IMR-90 (cell line): ENCODE results near the gene BCAS3. TPM values are rescaled to one million over a fixed set of nuclear protein-coding genes. Genes with fewer than 3 reads are reported as not detected.

Experiments used
- ATAC-seq: fragments of 200-7000 bp; cut with Tn5 transposase; 2 replicates; pipeline ENCODE4 v1.9.1; 2020; ENCODE audit warnings: low read depth, mild to moderate bottlenecking, moderate library complexity
- BruUV-seq: library from RNA; stranded (reverse); fragments of 400-500 nt; replicated peaks from 2 replicates; lab custom pipeline; 2021; lab: Mats Ljungman, UMichigan
- CTCF ChIA-PET: fragments of 300-600 bp; formaldehyde crosslinking; extraction: SDS; loops from one replicate; lab custom pipeline; 2021; ENCODE audit warnings: antibody characterized with exemption; lab: Yijun Ruan, JAX
- POLR2A ChIA-PET: fragments of 300-600 bp; sonication (Branson Sonifier 250); formaldehyde crosslinking; loops from one replicate; lab custom pipeline; 2022; ENCODE audit warnings: antibody characterized with exemption; ENCODE audit not compliant: unreplicated experiment; lab: Charles Lee
- DNase-seq: peaks from one replicate; pipeline ENCODE4 v3.0.0; 2013
- H2AFZ ChIP-seq: replicated peaks from 2 replicates; pipeline ENCODE3; 2013; ENCODE audit warnings: low read length, mild to moderate bottlenecking; ENCODE audit not compliant: poor library complexity
- H2AK5ac ChIP-seq: 2 replicates; pipeline ENCODE4 v1.6.1; 2013; ENCODE audit warnings: low read depth, low read length, inconsistent platforms
- H2AK9ac ChIP-seq: replicated peaks from 2 replicates; pipeline ENCODE3; 2013; ENCODE audit warnings: mild to moderate bottlenecking, low read depth, low read length, moderate library complexity; ENCODE audit not compliant: poor library complexity
- H2BK120ac ChIP-seq: 2 replicates; pipeline ENCODE4 v1.6.1; 2013; ENCODE audit warnings: low read depth, low read length, inconsistent platforms
- H2BK15ac ChIP-seq: 3 replicates; pipeline ENCODE4 v1.6.1; 2013; ENCODE audit warnings: low read depth, low read length, inconsistent platforms
- H2BK20ac ChIP-seq: 2 replicates; pipeline ENCODE4 v1.6.1; 2013; ENCODE audit warnings: low read depth, mild to moderate bottlenecking, inconsistent platforms, low read length, moderate library complexity
- H2BK5ac ChIP-seq: 2 replicates; pipeline ENCODE4 v1.6.1; 2013; ENCODE audit warnings: mild to moderate bottlenecking, low read depth, low read length, inconsistent platforms; ENCODE audit not compliant: poor library complexity, severe bottlenecking
- H3K14ac ChIP-seq: replicated peaks from 2 replicates; pipeline ENCODE4 v1.6.1; 2013; ENCODE audit warnings: low read depth, low read length, inconsistent platforms
- H3K18ac ChIP-seq: 2 replicates; pipeline ENCODE4 v1.6.1; 2013; ENCODE audit warnings: low read depth, low read length, control low read depth
- H3K23ac ChIP-seq: 2 replicates; pipeline ENCODE4 v1.6.1; 2013; ENCODE audit warnings: low read depth, low read length, inconsistent platforms
- H3K27ac ChIP-seq: 2 replicates; pipeline ENCODE4 v1.5.1; 2013; ENCODE audit warnings: mild to moderate bottlenecking, control low read depth, low read length; ENCODE audit not compliant: insufficient read depth
- H3K27me3 ChIP-seq: 2 replicates; pipeline ENCODE4 v1.6.1; 2013; ENCODE audit warnings: low read length; ENCODE audit not compliant: control insufficient read depth, insufficient read depth
- H3K36me3 ChIP-seq: 2 replicates; pipeline ENCODE4 v1.6.1; 2013; ENCODE audit warnings: low read length, mixed read lengths; ENCODE audit not compliant: control insufficient read depth, insufficient read depth
- H3K4ac ChIP-seq: 2 replicates; pipeline ENCODE4 v1.6.1; 2013; ENCODE audit warnings: low read depth, low read length, inconsistent platforms
- H3K4me1 ChIP-seq: 2 replicates; pipeline ENCODE4 v1.6.1; 2013; ENCODE audit warnings: low read length, mixed read lengths; ENCODE audit not compliant: control insufficient read depth, insufficient read depth
- H3K4me2 ChIP-seq: 2 replicates; pipeline ENCODE4 v1.6.1; 2013; ENCODE audit warnings: low read depth, mild to moderate bottlenecking, control low read depth, low read length, moderate library complexity
- H3K4me3 ChIP-seq: 2 replicates; pipeline ENCODE4 v1.5.1; 2013; ENCODE audit warnings: low read depth, mild to moderate bottlenecking, control low read depth, low read length, moderate library complexity; ENCODE audit not compliant: insufficient read depth
- H3K56ac ChIP-seq: 2 replicates; pipeline ENCODE4 v1.6.1; 2013; ENCODE audit warnings: low read length, inconsistent platforms; ENCODE audit not compliant: insufficient read depth; ENCODE audit errors: extremely low read depth
- H3K79me1 ChIP-seq, 2 experiments: 2 replicates each; pipeline ENCODE4 v1.6.1; 2013; ENCODE audit warnings: low read length in 2 of 2, inconsistent platforms in 1 of 2, low read depth in 1 of 2
- H3K9ac ChIP-seq: 2 replicates; pipeline ENCODE4 v1.6.1; 2013; ENCODE audit warnings: low read depth, low read length, control low read depth
- H3K9me1 ChIP-seq: 2 replicates; pipeline ENCODE4 v1.6.1; 2013; ENCODE audit warnings: low read length, inconsistent platforms; ENCODE audit not compliant: insufficient read depth
- H3K9me3 ChIP-seq: 2 replicates; pipeline ENCODE4 v1.6.1; 2013; ENCODE audit warnings: low read length; ENCODE audit not compliant: control insufficient read depth, insufficient read depth
- H4K20me1 ChIP-seq: 2 replicates; pipeline ENCODE4 v1.6.1; 2013; ENCODE audit warnings: low read length, inconsistent platforms; ENCODE audit not compliant: insufficient read depth
- H4K5ac ChIP-seq: 2 replicates; pipeline ENCODE4 v1.6.1; 2013; ENCODE audit warnings: mild to moderate bottlenecking, low read depth, low read length, control low read depth
- H4K8ac ChIP-seq, 2 experiments: 2 replicates each; pipeline ENCODE4 v1.6.1; 2013; ENCODE audit warnings: low read depth in 2 of 2, low read length in 2 of 2, control low read depth in 1 of 2, inconsistent platforms in 1 of 2
- H4K91ac ChIP-seq: 2 replicates; pipeline ENCODE4 v1.6.1; 2013; ENCODE audit warnings: low read depth, low read length, inconsistent platforms; ENCODE audit not compliant: insufficient read depth
- BHLHE40 ChIP-seq: fragments of 150-350 bp; IDR thresholded peaks from 2 replicates; pipeline ENCODE4 v1.6.1; 2016; ENCODE audit warnings: mild to moderate bottlenecking, low read depth, low read length
- CEBPB ChIP-seq: IDR thresholded peaks from 2 replicates; pipeline ENCODE4 v1.6.1; 2012; ENCODE audit warnings: low read depth, low read length, improper control_type of control experiment
- CTCF ChIP-seq: conservative IDR thresholded peaks from 2 replicates; pipeline ENCODE4 v1.5.1; 2012; ENCODE audit warnings: mild to moderate bottlenecking, low read depth, low read length, improper control_type of control experiment
- MAFK ChIP-seq: IDR thresholded peaks from 2 replicates; pipeline ENCODE4 v1.6.1; 2012; ENCODE audit warnings: low read depth, low read length, improper control_type of control experiment
- MAZ ChIP-seq: IDR thresholded peaks from 2 replicates; pipeline ENCODE4 v1.6.1; 2012; ENCODE audit warnings: low read depth, mild to moderate bottlenecking, low read length, improper control_type of control experiment, moderate library complexity, borderline replicate concordance
- NFE2L2 ChIP-seq: fragments of 150-350 bp; IDR thresholded peaks from 2 replicates; pipeline ENCODE4 v1.6.1; 2016; ENCODE audit warnings: low read depth, mild to moderate bottlenecking, low read length
- RCOR1 ChIP-seq: IDR thresholded peaks from 2 replicates; pipeline ENCODE4 v1.6.1; 2012; ENCODE audit warnings: mild to moderate bottlenecking, low read length, improper control_type of control experiment; ENCODE audit not compliant: insufficient replicate concordance
- dilution Hi-C: fragments of 300-500 bp; cut with HindIII; formaldehyde crosslinking; loops from one replicate; pipeline ENCODE4 v1.14.3; 2018; ENCODE audit warnings: low sequenced_read_pairs; ENCODE audit not compliant: unreplicated experiment
- in situ Hi-C: fragments of 300-500 bp; cut with MboI; formaldehyde crosslinking; loops from 3 replicates; pipeline ENCODE4 v1.14.3; 2019; ENCODE audit warnings: low sequenced_read_pairs, inconsistent platforms, mixed read lengths
- intact Hi-C: fragments of 100-400 bp; cut with micrococcal nuclease; formaldehyde crosslinking; loops from 2 replicates; pipeline ENCODE4 v1.10.0; 2022
- polyA plus RNA-seq, 3 experiments: library from polyadenylated mRNA; depleted of rRNA; stranded (reverse); fragments of >200 nt; gene quantifications; 2 replicates each; pipeline ENCODE4 v1.2.3, GENCODE V29; 2012; ENCODE audit warnings: low replicate concordance in 1 of 3
- total RNA-seq: library from RNA; depleted of rRNA; stranded (reverse); fragments of >200 nt; gene quantifications from 2 replicates; pipeline ENCODE4 v1.2.3, GENCODE V29; 2012
- TF ChIP-seq, protein P1 (sequence below): fragments of 150-350 bp; IDR thresholded peaks from 2 replicates; pipeline ENCODE4 v1.6.1; 2016; ENCODE audit warnings: low read depth, mild to moderate bottlenecking, low read length, moderate library complexity, borderline replicate concordance

The BCAS3 gene
- total and polyA plus RNA-seq, 2 of the 4 experiments (the other 2 are of a cell fraction), result 6.3 to 27.1 TPM

DNA sequence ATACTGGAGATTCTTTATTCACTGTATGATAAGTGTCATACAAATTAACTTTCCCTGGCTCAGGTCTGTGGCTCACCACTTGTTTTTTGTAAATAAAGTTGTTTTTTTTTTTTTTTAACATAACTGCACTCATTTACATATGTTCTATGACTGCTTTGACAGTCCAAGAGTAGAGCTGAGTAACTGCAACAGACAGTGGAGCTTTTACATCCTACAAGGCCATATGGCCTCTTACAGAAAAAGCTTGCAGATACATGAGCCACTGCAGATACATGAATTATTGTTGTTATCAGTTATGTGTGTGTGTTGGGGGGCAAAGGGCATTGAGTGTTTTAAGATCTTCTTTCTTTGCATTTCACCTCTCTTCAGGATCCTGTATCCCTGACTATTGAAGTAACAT lies 311.7 kb downstream of the BCAS3 start:
- Histone ChIP-seq H4K20me1 (no peaks in the 10 kb centered on the region), H2BK5ac (no peak overlapping the region), H4K5ac (no peak overlapping the region), H3K27me3 (no peaks in the 10 kb centered on the region), H2AK5ac (no peak overlapping the region), H3K4me2 (no peak overlapping the region), H2BK120ac (no peak overlapping the region), H3K9me1 (peaks cover 2% of the 10 kb centered on the region; the same call in 1 of the 2 replicates), H3K14ac (no peak overlapping the region), H3K9me3 (no peaks in the 10 kb centered on the region), H3K56ac (no peak overlapping the region), H4K8ac (no peak overlapping the region), H3K4me3 (no peak overlapping the region), H3K36me3 (no peaks in the 10 kb centered on the region), H3K79me1 (no peaks in the 10 kb centered on the region), H3K4ac (no peak overlapping the region), H3K18ac (no peak overlapping the region), H2BK15ac (no peak overlapping the region), H2AK9ac (no peak overlapping the region), H3K27ac (no peak overlapping the region), H4K91ac (no peak overlapping the region), H2AFZ (no peak overlapping the region), H3K4me1 (no peaks in the 10 kb centered on the region), H2BK20ac (no peak overlapping the region), H3K23ac (no peak overlapping the region), H3K9ac (no peak overlapping the region)
- BruUV-seq, result no TSS peak
- dilution Hi-C loops (no loop called here), in situ Hi-C loops (no loop called here), intact Hi-C loops (no loop called here)
- TF ChIP-seq NFE2L2, result no peak
- TF ChIP-seq, protein P1, sequence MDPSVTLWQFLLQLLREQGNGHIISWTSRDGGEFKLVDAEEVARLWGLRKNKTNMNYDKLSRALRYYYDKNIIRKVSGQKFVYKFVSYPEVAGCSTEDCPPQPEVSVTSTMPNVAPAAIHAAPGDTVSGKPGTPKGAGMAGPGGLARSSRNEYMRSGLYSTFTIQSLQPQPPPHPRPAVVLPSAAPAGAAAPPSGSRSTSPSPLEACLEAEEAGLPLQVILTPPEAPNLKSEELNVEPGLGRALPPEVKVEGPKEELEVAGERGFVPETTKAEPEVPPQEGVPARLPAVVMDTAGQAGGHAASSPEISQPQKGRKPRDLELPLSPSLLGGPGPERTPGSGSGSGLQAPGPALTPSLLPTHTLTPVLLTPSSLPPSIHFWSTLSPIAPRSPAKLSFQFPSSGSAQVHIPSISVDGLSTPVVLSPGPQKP, result no peak
- TF ChIP-seq RCOR1, result no peak
- no peak for TF ChIP-seq CTCF
- no peak for TF ChIP-seq MAFK
- no peak for TF ChIP-seq CEBPB
- no peak for TF ChIP-seq BHLHE40
- no peak for TF ChIP-seq MAZ
- DNase-seq (no peak), ATAC-seq (no peak)
- ChIA-PET POLR2A (no interaction called here), CTCF (interaction anchor here (0.8 kb wide), 1 partner anchor 218 kb away, joined by 4 read pairs; no protein-coding TSS in a partner anchor)
